ENCODE measurements around the gene PRPS1L1.

PRPS1L1 gene

DNA sequence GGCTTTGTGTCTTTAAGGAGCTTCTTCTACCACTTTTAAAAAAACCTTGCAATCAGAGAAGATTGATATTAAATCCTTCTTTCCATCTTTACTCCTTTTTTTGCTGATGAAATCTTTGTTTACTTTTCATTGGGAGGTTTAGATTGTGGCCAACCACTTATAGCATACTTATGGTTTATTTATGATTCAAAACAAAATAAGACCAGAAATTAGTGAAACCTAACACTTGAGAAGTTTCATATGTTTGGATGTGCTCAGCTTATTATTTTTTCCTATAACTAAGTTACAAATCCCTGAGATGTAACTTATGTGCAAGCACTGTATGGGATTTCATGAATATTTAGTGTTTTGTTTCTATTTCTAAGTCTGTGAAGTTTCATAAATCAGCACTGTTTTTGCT lies 13.5 kb upstream of the PRPS1L1 start:
- no peaks in the 10 kb centered on the region for H3K9me3 ChIP-seq (ENCODE audit: control insufficient read depth, insufficient read depth, low read length)
- H3K27ac ChIP-seq (ENCODE audit: low read depth, low read length): no peak overlapping the region
- H3K36me3 ChIP-seq (ENCODE audit: control insufficient read depth, insufficient read depth, low read length): no peaks in the 10 kb centered on the region
- no peaks in the 10 kb centered on the region for H3K4me1 ChIP-seq (ENCODE audit: control insufficient read depth, insufficient read depth, low read length)
- no peaks in the 10 kb centered on the region for H3K27me3 ChIP-seq (ENCODE audit: control insufficient read depth, insufficient read depth, low read length)
- H3K9ac ChIP-seq (ENCODE audit: low read depth, low read length): no peak overlapping the region
- H3K4me3 ChIP-seq (ENCODE audit: low read depth, low read length): no peak overlapping the region

DNA sequence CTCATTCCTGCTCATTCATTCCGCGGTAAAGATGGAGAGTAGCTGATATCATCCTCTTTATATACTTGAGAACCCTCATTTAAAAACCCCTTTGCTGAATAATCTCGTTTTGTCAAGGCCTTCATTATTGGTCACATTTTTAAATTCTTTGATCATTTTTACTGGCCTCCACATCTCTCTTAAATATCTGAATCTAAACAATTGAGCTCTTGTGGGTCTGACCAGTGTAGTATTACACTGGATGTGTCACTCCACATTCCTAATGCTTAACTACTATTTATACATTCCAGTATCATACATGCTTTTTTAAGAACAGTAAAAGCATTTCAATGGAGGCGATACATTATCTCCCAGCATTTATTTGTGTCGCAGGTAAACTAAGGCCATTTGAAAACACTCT lies 12.6 kb upstream of the PRPS1L1 start:
- Histone ChIP-seq H3K4me3 (ENCODE audit: low read depth, low read length) (no peak overlapping the region), H3K27ac (ENCODE audit: low read depth, low read length) (no peak overlapping the region), H3K9ac (ENCODE audit: low read depth, low read length) (no peak overlapping the region), H3K9me3 (ENCODE audit: control insufficient read depth, insufficient read depth, low read length) (no peaks in the 10 kb centered on the region), H3K27me3 (ENCODE audit: control insufficient read depth, insufficient read depth, low read length) (no peaks in the 10 kb centered on the region), H3K4me1 (ENCODE audit: control insufficient read depth, insufficient read depth, low read length) (no peaks in the 10 kb centered on the region), H3K36me3 (ENCODE audit: control insufficient read depth, insufficient read depth, low read length) (no peaks in the 10 kb centered on the region)

DNA sequence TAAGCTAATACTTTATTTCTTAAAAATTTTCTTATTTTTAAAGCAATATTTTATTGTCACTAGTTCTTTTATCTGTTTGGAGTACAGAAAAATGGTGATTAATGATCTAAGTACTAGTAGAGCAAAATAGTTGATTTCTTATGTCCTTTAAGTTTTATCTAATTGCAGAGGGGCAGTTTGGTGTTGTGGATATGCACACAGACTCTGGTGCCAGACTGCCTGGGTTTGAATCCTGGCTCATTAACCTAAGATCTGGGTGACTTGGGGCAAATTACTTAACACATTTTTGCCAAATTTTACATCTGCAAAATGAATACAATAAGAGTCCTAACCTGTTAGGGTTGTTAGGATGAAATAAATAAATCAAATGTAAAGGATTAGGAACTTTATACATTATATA lies 10.7 kb upstream of the PRPS1L1 start:
- no peak overlapping the region for H3K27ac ChIP-seq (ENCODE audit: low read depth, low read length)
- no peaks in the 10 kb centered on the region for H3K9me3 ChIP-seq (ENCODE audit: control insufficient read depth, insufficient read depth, low read length)
- H3K4me1 ChIP-seq (ENCODE audit: control insufficient read depth, insufficient read depth, low read length): no peaks in the 10 kb centered on the region
- no peak overlapping the region for H3K9ac ChIP-seq (ENCODE audit: low read depth, low read length)
- no peak overlapping the region for H3K4me3 ChIP-seq (ENCODE audit: low read depth, low read length)
- no peaks in the 10 kb centered on the region for H3K36me3 ChIP-seq (ENCODE audit: control insufficient read depth, insufficient read depth, low read length)
- H3K27me3 ChIP-seq (ENCODE audit: control insufficient read depth, insufficient read depth, low read length): no peaks in the 10 kb centered on the region

GRCh38 chr7:18037609-18038008 lies 10.0 kb upstream of the PRPS1L1 start:
- no peak overlapping the region for H3K27ac ChIP-seq (ENCODE audit: low read depth, low read length)
- H3K36me3 ChIP-seq (ENCODE audit: control insufficient read depth, insufficient read depth, low read length): no peaks in the 10 kb centered on the region
- H3K4me1 ChIP-seq (ENCODE audit: control insufficient read depth, insufficient read depth, low read length): no peaks in the 10 kb centered on the region
- H3K4me3 ChIP-seq (ENCODE audit: low read depth, low read length): no peak overlapping the region
- no peak overlapping the region for H3K9ac ChIP-seq (ENCODE audit: low read depth, low read length)
- no peaks in the 10 kb centered on the region for H3K9me3 ChIP-seq (ENCODE audit: control insufficient read depth, insufficient read depth, low read length)
- H3K27me3 ChIP-seq (ENCODE audit: control insufficient read depth, insufficient read depth, low read length): no peaks in the 10 kb centered on the region

GRCh38 chr7:18036783-18037182 lies 9.1 kb upstream of the PRPS1L1 start:
- Histone ChIP-seq H3K4me3 (ENCODE audit: low read depth, low read length) (no peak overlapping the region), H3K27me3 (ENCODE audit: control insufficient read depth, insufficient read depth, low read length) (no peaks in the 10 kb centered on the region), H3K27ac (ENCODE audit: low read depth, low read length) (no peak overlapping the region), H3K9ac (ENCODE audit: low read depth, low read length) (no peak overlapping the region), H3K4me1 (ENCODE audit: control insufficient read depth, insufficient read depth, low read length) (no peaks in the 10 kb centered on the region), H3K9me3 (ENCODE audit: control insufficient read depth, insufficient read depth, low read length) (no peaks in the 10 kb centered on the region), H3K36me3 (ENCODE audit: control insufficient read depth, insufficient read depth, low read length) (no peaks in the 10 kb centered on the region)

GRCh38 chr7:18030758-18031157 lies 3.1 kb upstream of the PRPS1L1 start:
- no peaks in the 10 kb centered on the region for H3K4me1 ChIP-seq (ENCODE audit: control insufficient read depth, insufficient read depth, low read length)
- H3K27me3 ChIP-seq (ENCODE audit: control insufficient read depth, insufficient read depth, low read length): no peaks in the 10 kb centered on the region
- H3K9me3 ChIP-seq (ENCODE audit: control insufficient read depth, insufficient read depth, low read length): no peaks in the 10 kb centered on the region
- H3K36me3 ChIP-seq (ENCODE audit: control insufficient read depth, insufficient read depth, low read length): no peaks in the 10 kb centered on the region
- no peak overlapping the region for H3K9ac ChIP-seq (ENCODE audit: low read depth, low read length)
- no peak overlapping the region for H3K4me3 ChIP-seq (ENCODE audit: low read depth, low read length)
- H3K27ac ChIP-seq (ENCODE audit: low read depth, low read length): no peak overlapping the region

- Histone ChIP-seq H3K9ac (ENCODE audit: low read depth, low read length) (no peak overlapping the region), H3K9me3 (ENCODE audit: control insufficient read depth, insufficient read depth, low read length) (no peaks in the 10 kb centered on the region), H3K27ac (ENCODE audit: low read depth, low read length) (no peak overlapping the region), H3K27me3 (ENCODE audit: control insufficient read depth, insufficient read depth, low read length) (no peaks in the 10 kb centered on the region), H3K4me3 (ENCODE audit: low read depth, low read length) (no peak overlapping the region), H3K4me1 (ENCODE audit: control insufficient read depth, insufficient read depth, low read length) (peaks cover 11% of the 10 kb centered on the region), H3K36me3 (ENCODE audit: control insufficient read depth, insufficient read depth, low read length) (no peaks in the 10 kb centered on the region)
These were observed 7.4 kb downstream of the PRPS1L1 start for GRCh38 chr7:18020138-18020715.

DNA sequence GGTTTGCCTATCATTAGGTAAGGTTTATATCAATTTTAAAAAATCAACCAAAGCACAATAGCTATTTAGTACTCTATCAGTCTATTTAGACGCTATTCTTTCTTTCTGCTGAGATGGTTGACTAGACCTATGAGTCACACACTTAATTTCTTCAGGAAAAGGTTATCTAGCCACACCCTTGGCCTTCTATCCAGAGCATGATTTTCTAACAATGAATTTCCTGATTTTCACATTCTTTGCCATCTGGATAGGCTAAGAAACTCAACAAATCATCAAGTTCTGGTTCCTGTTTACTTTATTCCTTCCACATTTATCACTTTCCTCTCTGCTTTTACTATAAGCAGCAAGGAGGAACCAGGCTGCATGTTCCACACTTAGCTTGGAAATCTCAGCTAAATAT lies 8.1 kb downstream of the PRPS1L1 start:
- no peaks in the 10 kb centered on the region for H3K9me3 ChIP-seq (ENCODE audit: control insufficient read depth, insufficient read depth, low read length)
- H3K27ac ChIP-seq (ENCODE audit: low read depth, low read length): no peak overlapping the region
- no peaks in the 10 kb centered on the region for H3K36me3 ChIP-seq (ENCODE audit: control insufficient read depth, insufficient read depth, low read length)
- no peak overlapping the region for H3K9ac ChIP-seq (ENCODE audit: low read depth, low read length)
- H3K27me3 ChIP-seq (ENCODE audit: control insufficient read depth, insufficient read depth, low read length): no peaks in the 10 kb centered on the region
- no peak overlapping the region for H3K4me3 ChIP-seq (ENCODE audit: low read depth, low read length)
- peaks cover 11% of the 10 kb centered on the region for H3K4me1 ChIP-seq (ENCODE audit: control insufficient read depth, insufficient read depth, low read length)

GRCh38 chr7:18018296-18019215 lies 9.1 kb downstream of the PRPS1L1 start:
- Histone ChIP-seq H3K9me3 (ENCODE audit: control insufficient read depth, insufficient read depth, low read length) (no peaks in the 10 kb centered on the region), H3K27me3 (ENCODE audit: control insufficient read depth, insufficient read depth, low read length) (no peaks in the 10 kb centered on the region), H3K4me3 (ENCODE audit: low read depth, low read length) (no peak overlapping the region), H3K36me3 (ENCODE audit: control insufficient read depth, insufficient read depth, low read length) (no peaks in the 10 kb centered on the region), H3K4me1 (ENCODE audit: control insufficient read depth, insufficient read depth, low read length) (peaks cover 11% of the 10 kb centered on the region), H3K9ac (ENCODE audit: low read depth, low read length) (no peak overlapping the region), H3K27ac (ENCODE audit: low read depth, low read length) (no peak overlapping the region)

DNA sequence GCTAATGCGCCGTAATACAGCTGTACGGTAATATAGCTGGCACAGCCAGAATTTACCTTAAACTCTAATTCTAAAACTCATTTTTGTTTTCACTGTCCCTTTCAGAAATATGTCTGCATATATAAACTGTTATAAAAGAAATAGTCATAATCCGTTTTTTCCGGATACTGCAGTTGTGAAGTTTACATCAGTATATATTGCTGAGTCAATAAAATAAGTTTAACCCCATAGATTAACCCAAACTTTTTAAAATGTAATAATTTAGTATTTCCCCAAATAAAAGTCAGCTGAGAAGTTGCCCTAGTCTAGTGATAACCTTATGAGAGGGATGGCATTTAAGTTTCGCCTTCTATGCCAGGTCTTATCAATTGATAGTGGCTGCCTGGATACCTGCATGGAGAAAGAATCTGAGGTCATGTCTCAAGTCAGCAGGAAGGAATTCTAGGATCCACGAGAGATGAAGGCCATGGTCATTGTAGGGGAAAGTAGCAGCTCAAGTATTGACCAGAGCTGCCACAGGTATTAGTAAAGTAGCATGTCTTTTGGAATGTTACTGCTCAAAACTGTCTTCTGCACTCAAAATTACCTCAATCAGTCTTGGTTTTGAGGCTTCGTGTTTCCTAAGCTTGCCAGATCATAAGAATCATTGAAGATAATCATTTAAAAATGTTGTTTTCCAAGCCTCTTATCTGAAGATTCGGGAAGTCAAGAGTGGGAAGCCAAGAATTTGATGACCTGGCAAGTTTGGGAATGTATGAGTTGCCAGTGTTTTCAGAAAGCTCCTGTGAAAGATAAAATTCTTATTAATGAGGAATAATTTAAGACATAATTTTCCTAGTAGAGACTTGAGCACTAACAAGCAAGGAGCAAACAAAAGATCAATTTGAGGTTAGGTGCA lies 10.8 kb downstream of the PRPS1L1 start:
- H3K4me1 ChIP-seq (ENCODE audit: control insufficient read depth, insufficient read depth, low read length): peaks cover 11% of the 10 kb centered on the region
- no peak overlapping the region for H3K9ac ChIP-seq (ENCODE audit: low read depth, low read length)
- no peaks in the 10 kb centered on the region for H3K9me3 ChIP-seq (ENCODE audit: control insufficient read depth, insufficient read depth, low read length)
- H3K4me3 ChIP-seq (ENCODE audit: low read depth, low read length): no peak overlapping the region
- H3K27me3 ChIP-seq (ENCODE audit: control insufficient read depth, insufficient read depth, low read length): no peaks in the 10 kb centered on the region
- no peaks in the 10 kb centered on the region for H3K36me3 ChIP-seq (ENCODE audit: control insufficient read depth, insufficient read depth, low read length)
- H3K27ac ChIP-seq (ENCODE audit: low read depth, low read length): no peak overlapping the region

DNA sequence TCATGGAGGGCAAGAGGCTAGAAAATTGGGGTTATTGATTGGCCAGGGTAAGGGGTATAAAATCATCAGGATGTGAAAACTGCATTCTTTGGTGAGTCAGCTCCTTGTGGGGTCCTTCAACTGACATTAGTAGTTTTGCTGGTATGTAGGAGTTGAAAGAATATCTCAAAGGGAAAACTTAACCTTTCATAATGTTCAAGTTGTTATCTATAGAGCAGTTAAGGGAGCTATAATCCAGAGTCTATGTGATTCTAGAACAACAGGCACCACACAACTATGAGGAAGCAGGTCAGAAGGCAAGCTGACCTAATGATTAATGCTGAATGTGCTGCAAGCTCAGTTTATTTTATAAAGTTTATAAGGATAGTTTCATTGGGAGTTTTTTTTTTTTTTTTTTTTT lies 13.7 kb downstream of the PRPS1L1 start:
- Histone ChIP-seq H3K27me3 (ENCODE audit: control insufficient read depth, insufficient read depth, low read length) (no peaks in the 10 kb centered on the region), H3K9ac (ENCODE audit: low read depth, low read length) (no peak overlapping the region), H3K4me3 (ENCODE audit: low read depth, low read length) (no peak overlapping the region), H3K9me3 (ENCODE audit: control insufficient read depth, insufficient read depth, low read length) (no peaks in the 10 kb centered on the region), H3K4me1 (ENCODE audit: control insufficient read depth, insufficient read depth, low read length) (no peaks in the 10 kb centered on the region), H3K27ac (ENCODE audit: low read depth, low read length) (no peak overlapping the region), H3K36me3 (ENCODE audit: control insufficient read depth, insufficient read depth, low read length) (no peaks in the 10 kb centered on the region)
